ENCODE data around the gene KIAA0513. TPM values are rescaled to one million over a fixed set of nuclear protein-coding genes. Genes with fewer than 3 reads are reported as not detected.

The KIAA0513 gene
- total and polyA plus RNA-seq, 2 of the 13 experiments (the other 11 are each of a cell fraction or from before 2014, with no cell fraction given): 1.8 TPM

DNA sequence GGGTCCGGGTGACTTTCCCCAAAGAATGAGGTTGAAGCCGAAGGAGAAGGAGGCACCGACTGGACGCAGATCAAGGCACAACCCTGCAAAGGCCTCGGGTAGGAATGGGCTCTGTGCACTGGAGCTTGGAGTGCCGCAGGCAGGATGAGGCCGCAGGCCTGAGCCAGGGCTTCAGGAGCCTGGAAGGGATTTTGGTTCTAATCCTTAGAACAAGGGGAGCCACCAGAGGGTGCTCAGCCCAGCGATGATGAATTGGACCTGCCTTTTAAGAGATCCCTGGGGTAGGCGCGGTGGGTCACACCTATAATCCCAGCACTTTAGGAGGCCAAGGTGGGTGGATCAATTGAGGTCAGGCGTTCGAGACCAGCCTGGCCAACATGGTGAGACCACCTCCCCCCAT lies 76.6 kb downstream of the KIAA0513 start:
- intact Hi-C loops (cut with micrococcal nuclease; ENCODE audit: unreplicated experiment): no loop called here
- H3K79me2 ChIP-seq (ENCODE audit: insufficient read depth, low read length): no peaks in the 10 kb centered on the region
- H2AFZ ChIP-seq (ENCODE audit: low read length): no peak overlapping the region
- no peak overlapping the region for H3K4me3 ChIP-seq (replicated peaks in 1 of 3; ENCODE audit: insufficient read depth in 1 of 3, low read depth in 2 of 3, low read length in 3 of 3)
- no peak overlapping the region for H3K27ac ChIP-seq (ENCODE audit: extremely low read length, insufficient read depth, low read length)
- no peak for DNase-seq (ENCODE audit: low spot score)
- BruUV-seq (replicated peaks): no TSS peak
- H3K9ac ChIP-seq (ENCODE audit: insufficient read depth, low read depth, low read length): no peak overlapping the region
- no peaks in the 10 kb centered on the region for H3K9me3 ChIP-seq (ENCODE audit: low read length)
- WGBS (ENCODE audit: low lambda C conversion rate): 34% methylated on average over 12 of the region's 12 CpGs
- peak; percentile 43 for ATAC-seq
- no peaks in the 10 kb centered on the region for H4K20me1 ChIP-seq (ENCODE audit: insufficient read depth, low read length)
- ChIA-PET CTCF (ENCODE audit: low intra/inter-chr PET ratio, low total read pairs) (no interaction called here), POLR2A (no interaction called here)
- H3K4me2 ChIP-seq (ENCODE audit: low read depth, low read length): no peak overlapping the region
- TF ChIP-seq ZNF121 (CRISPR knock-in tag; IDR thresholded peaks at IDR 0.05) (no peak), ZNF136 (CRISPR knock-in tag; IDR thresholded peaks at IDR 0.05; ENCODE audit: low read depth) (no peak), ZNF264 (CRISPR knock-in tag; IDR thresholded peaks at IDR 0.05) (no peak), CAMTA2 (CRISPR knock-in tag; IDR thresholded peaks at IDR 0.05; ENCODE audit: borderline replicate concordance) (no peak), RXRB (CRISPR knock-in tag; IDR thresholded peaks at IDR 0.05; ENCODE audit: borderline replicate concordance) (no peak), HOXA5 (CRISPR knock-in tag; IDR thresholded peaks at IDR 0.05) (no peak), ZNF564 (CRISPR knock-in tag; IDR thresholded peaks at IDR 0.05) (no peak)
- TF ChIP-seq, protein P1, sequence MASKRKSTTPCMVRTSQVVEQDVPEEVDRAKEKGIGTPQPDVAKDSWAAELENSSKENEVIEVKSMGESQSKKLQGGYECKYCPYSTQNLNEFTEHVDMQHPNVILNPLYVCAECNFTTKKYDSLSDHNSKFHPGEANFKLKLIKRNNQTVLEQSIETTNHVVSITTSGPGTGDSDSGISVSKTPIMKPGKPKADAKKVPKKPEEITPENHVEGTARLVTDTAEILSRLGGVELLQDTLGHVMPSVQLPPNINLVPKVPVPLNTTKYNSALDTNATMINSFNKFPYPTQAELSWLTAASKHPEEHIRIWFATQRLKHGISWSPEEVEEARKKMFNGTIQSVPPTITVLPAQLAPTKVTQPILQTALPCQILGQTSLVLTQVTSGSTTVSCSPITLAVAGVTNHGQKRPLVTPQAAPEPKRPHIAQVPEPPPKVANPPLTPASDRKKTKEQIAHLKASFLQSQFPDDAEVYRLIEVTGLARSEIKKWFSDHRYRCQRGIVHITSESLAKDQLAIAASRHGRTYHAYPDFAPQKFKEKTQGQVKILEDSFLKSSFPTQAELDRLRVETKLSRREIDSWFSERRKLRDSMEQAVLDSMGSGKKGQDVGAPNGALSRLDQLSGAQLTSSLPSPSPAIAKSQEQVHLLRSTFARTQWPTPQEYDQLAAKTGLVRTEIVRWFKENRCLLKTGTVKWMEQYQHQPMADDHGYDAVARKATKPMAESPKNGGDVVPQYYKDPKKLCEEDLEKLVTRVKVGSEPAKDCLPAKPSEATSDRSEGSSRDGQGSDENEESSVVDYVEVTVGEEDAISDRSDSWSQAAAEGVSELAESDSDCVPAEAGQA (IDR thresholded peaks at IDR 0.05; ENCODE audit: low read depth): no peak
- TF ChIP-seq, protein P1 (CRISPR knock-in tag; IDR thresholded peaks at IDR 0.05; ENCODE audit: borderline replicate concordance): no peak
- TF ChIP-seq, protein P2, sequence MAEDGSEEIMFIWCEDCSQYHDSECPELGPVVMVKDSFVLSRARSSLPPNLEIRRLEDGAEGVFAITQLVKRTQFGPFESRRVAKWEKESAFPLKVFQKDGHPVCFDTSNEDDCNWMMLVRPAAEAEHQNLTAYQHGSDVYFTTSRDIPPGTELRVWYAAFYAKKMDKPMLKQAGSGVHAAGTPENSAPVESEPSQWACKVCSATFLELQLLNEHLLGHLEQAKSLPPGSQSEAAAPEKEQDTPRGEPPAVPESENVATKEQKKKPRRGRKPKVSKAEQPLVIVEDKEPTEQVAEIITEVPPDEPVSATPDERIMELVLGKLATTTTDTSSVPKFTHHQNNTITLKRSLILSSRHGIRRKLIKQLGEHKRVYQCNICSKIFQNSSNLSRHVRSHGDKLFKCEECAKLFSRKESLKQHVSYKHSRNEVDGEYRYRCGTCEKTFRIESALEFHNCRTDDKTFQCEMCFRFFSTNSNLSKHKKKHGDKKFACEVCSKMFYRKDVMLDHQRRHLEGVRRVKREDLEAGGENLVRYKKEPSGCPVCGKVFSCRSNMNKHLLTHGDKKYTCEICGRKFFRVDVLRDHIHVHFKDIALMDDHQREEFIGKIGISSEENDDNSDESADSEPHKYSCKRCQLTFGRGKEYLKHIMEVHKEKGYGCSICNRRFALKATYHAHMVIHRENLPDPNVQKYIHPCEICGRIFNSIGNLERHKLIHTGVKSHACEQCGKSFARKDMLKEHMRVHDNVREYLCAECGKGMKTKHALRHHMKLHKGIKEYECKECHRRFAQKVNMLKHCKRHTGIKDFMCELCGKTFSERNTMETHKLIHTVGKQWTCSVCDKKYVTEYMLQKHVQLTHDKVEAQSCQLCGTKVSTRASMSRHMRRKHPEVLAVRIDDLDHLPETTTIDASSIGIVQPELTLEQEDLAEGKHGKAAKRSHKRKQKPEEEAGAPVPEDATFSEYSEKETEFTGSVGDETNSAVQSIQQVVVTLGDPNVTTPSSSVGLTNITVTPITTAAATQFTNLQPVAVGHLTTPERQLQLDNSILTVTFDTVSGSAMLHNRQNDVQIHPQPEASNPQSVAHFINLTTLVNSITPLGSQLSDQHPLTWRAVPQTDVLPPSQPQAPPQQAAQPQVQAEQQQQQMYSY (CRISPR knock-in tag; IDR thresholded peaks at IDR 0.05): no peak
- TF ChIP-seq, protein P3, sequence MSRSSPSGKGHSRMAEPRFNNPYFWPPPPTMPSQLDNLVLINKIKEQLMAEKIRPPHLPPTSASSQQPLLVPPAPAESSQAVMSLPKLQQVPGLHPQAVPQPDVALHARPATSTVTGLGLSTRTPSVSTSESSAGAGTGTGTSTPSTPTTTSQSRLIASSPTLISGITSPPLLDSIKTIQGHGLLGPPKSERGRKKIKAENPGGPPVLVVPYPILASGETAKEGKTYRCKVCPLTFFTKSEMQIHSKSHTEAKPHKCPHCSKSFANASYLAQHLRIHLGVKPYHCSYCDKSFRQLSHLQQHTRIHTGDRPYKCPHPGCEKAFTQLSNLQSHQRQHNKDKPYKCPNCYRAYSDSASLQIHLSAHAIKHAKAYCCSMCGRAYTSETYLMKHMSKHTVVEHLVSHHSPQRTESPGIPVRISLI (CRISPR knock-in tag; IDR thresholded peaks at IDR 0.05; ENCODE audit: borderline replicate concordance): no peak
- TF ChIP-seq, protein P4, sequence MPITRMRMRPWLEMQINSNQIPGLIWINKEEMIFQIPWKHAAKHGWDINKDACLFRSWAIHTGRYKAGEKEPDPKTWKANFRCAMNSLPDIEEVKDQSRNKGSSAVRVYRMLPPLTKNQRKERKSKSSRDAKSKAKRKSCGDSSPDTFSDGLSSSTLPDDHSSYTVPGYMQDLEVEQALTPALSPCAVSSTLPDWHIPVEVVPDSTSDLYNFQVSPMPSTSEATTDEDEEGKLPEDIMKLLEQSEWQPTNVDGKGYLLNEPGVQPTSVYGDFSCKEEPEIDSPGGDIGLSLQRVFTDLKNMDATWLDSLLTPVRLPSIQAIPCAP (CRISPR knock-in tag; IDR thresholded peaks at IDR 0.05; ENCODE audit: low read depth): no peak
- no peaks in the 10 kb centered on the region for H3K36me3 ChIP-seq (replicated peaks in 1 of 2; ENCODE audit: control insufficient read depth in 1 of 2, insufficient read depth in 2 of 2, low read length in 2 of 2)
- no peaks in the 10 kb centered on the region for H3K4me1 ChIP-seq (ENCODE audit: insufficient read depth, low read length)
- in situ Hi-C loops (cut with HindIII; ENCODE audit: extremely low pct_ligation_motif_present, low pct_unique_long_range_greater_than_20kb): no loop called here
- H3K27me3 ChIP-seq (ENCODE audit: control insufficient read depth in 1 of 2, insufficient read depth in 2 of 2, low read length in 2 of 2): peaks cover 7 to 70% of the 10 kb centered on the region in 2 experiments
- no peak for FAIRE-seq

Measured in HepG2 (cell line).